GM12878 (cell line): ENCODE measurements around the gene B3GAT1.

ENCODE experiments used
- DPF2 ChIP-seq: fragments of 450-650 bp; IDR thresholded peaks from 2 replicates; pipeline ENCODE4 v1.6.1; 2017; ENCODE audit warnings: mild to moderate bottlenecking
- TAF1 ChIP-seq: IDR thresholded peaks from 2 replicates; pipeline ENCODE4 v1.6.1; 2011; ENCODE audit warnings: mild to moderate bottlenecking, low read depth, low read length, borderline replicate concordance
- TCF12 ChIP-seq: IDR thresholded peaks from 2 replicates; pipeline ENCODE4 v1.6.1; 2011; ENCODE audit warnings: low read depth, mild to moderate bottlenecking, low read length
- ZNF384 ChIP-seq: IDR thresholded peaks from 2 replicates; pipeline ENCODE4 v1.6.1; 2012; ENCODE audit warnings: low read depth, mild to moderate bottlenecking, low read length, improper control_type of control experiment, borderline replicate concordance

DNA sequence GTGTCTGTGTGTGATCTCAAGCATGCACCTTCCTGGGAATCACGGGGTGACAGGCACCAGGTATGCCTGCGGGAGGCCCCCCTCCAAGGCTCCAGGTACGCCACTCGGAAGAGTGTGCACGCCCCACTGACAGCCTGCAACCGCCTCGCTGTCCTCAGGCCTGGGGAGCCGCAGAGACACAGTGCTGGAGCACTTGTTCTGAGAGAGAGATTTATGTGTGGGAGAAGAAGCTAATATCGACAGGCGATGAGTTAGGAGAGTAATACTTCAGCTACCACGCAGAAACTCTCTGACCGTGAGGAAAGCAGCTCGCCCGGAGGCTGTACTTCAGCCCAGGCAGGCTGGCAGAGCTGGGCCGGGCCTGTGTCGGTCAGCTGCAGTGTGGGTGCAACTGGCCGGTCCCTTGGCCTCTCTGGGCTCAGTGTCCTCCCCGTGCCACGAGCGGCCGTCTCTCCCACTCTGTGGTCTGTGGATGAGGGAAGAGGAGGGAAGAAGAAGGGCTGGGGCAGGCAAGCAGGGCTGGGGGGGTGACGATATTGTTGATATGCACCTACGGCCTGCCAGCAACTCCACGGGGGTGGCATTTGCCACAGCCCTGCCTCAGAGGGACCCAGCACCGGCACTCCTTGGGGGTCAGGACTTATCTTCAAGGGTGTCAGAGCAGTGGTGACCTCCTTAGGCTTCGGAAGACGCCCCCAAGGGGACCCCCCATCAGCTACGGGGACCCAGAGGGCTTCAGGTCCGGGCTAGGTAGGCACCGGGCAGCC, 7.3 kb downstream of the B3GAT1 start:
- TF ChIP-seq ZNF384 (no peak), TAF1 (no peak), TCF12 (no peak), DPF2 (no peak)
